HepG2 (cell line): Measurements from ENCODE around the gene PRR35. TPM values are rescaled to one million over a fixed set of nuclear protein-coding genes. Genes with fewer than 3 reads are reported as not detected.

Source experiments
- AGO2 ChIP-seq: fragments of 200-400 bp; formaldehyde crosslinking; optimal IDR thresholded peaks from 2 replicates; pipeline ENCODE3; 2017; ENCODE audit warnings: mild to moderate bottlenecking, low read depth, low read length, moderate library complexity
- ARID2 ChIP-seq: sonication (generic); formaldehyde crosslinking; IDR thresholded peaks from 2 replicates; pipeline ENCODE4 v1.8.1; 2022; ENCODE audit warnings: mild to moderate bottlenecking, missing genetic modification reagents, borderline replicate concordance
- DRAP1 ChIP-seq: IDR thresholded peaks from 2 replicates; pipeline ENCODE4 v1.6.1; 2016; ENCODE audit warnings: missing genetic modification reagents, missing compliant biosample characterization
- FUBP1 ChIP-seq: sonication (generic); formaldehyde crosslinking; IDR thresholded peaks from 2 replicates; pipeline ENCODE4 v1.5.1; 2020; ENCODE audit warnings: missing genetic modification reagents, mild to moderate bottlenecking, borderline replicate concordance
- HDAC1 ChIP-seq: sonication (generic); formaldehyde crosslinking; IDR thresholded peaks from 2 replicates; pipeline ENCODE4 v1.5.1; 2020; ENCODE audit warnings: mild to moderate bottlenecking, missing genetic modification reagents
- KLF12 ChIP-seq: sonication (generic); formaldehyde crosslinking; IDR thresholded peaks from 2 replicates; pipeline ENCODE4 v1.4.0; 2020; ENCODE audit warnings: missing genetic modification reagents, borderline replicate concordance
- MXD1 ChIP-seq: sonication (generic); formaldehyde crosslinking; IDR thresholded peaks from 2 replicates; pipeline ENCODE4 v1.4.0; 2020; ENCODE audit warnings: mild to moderate bottlenecking, missing genetic modification reagents
- RAD21 ChIP-seq: fragments of 450-650 bp; formaldehyde crosslinking; IDR thresholded peaks from 2 replicates; pipeline ENCODE4 v1.5.0; 2020; ENCODE audit warnings: mild to moderate bottlenecking
- RAD51 ChIP-seq: fragments of 450-650 bp; IDR thresholded peaks from 2 replicates; pipeline ENCODE4 v1.6.1; 2016; ENCODE audit warnings: borderline replicate concordance
- SAP130 ChIP-seq: IDR thresholded peaks from 2 replicates; pipeline ENCODE4 v1.6.1; 2016; ENCODE audit warnings: low read depth
- SKI ChIP-seq: fragments of 450-650 bp; IDR thresholded peaks from one replicate; pipeline ENCODE4 v1.6.1; 2018; ENCODE audit warnings: mild to moderate bottlenecking; ENCODE audit not compliant: partially characterized antibody
- SMAD1 ChIP-seq: sonication (generic); formaldehyde crosslinking; IDR thresholded peaks from 2 replicates; pipeline ENCODE4 v1.4.0; 2020; ENCODE audit warnings: missing genetic modification reagents, low read depth, mild to moderate bottlenecking, borderline replicate concordance
- TERF1 ChIP-seq: sonication (generic); formaldehyde crosslinking; IDR thresholded peaks from 2 replicates; pipeline ENCODE4 v1.8.0; 2022; ENCODE audit warnings: mild to moderate bottlenecking, missing genetic modification reagents, moderate library complexity
- ZFX ChIP-seq: sonication (generic); formaldehyde crosslinking; IDR thresholded peaks from 2 replicates; pipeline ENCODE4 v1.4.0; 2020; ENCODE audit warnings: mild to moderate bottlenecking, low read depth, missing genetic modification reagents, moderate library complexity
- ZNF280B ChIP-seq: sonication (generic); formaldehyde crosslinking; IDR thresholded peaks from 2 replicates; pipeline ENCODE4 v1.5.0; 2020; ENCODE audit warnings: missing genetic modification reagents, mild to moderate bottlenecking, borderline replicate concordance
- ZNF383 ChIP-seq: sonication (generic); formaldehyde crosslinking; IDR thresholded peaks from 2 replicates; pipeline ENCODE4 v1.4.0; 2020; ENCODE audit warnings: missing genetic modification reagents, mild to moderate bottlenecking, borderline replicate concordance
- ZNF687 ChIP-seq: sonication (generic); formaldehyde crosslinking; IDR thresholded peaks from 2 replicates; pipeline ENCODE4 v1.5.1; 2020; ENCODE audit warnings: mild to moderate bottlenecking, missing genetic modification reagents, moderate library complexity
- ZNF768 ChIP-seq: sonication (generic); formaldehyde crosslinking; IDR thresholded peaks from 2 replicates; pipeline ENCODE4 v1.4.0; 2020; ENCODE audit warnings: missing genetic modification reagents
- ZNF777 ChIP-seq: sonication (generic); formaldehyde crosslinking; IDR thresholded peaks from 2 replicates; pipeline ENCODE4 v1.4.0; 2020; ENCODE audit warnings: missing genetic modification reagents
- polyA plus RNA-seq, 8 experiments: library from polyadenylated mRNA; depleted of rRNA in 3 of 8; stranded (reverse) in 7 of 8; unstranded in 1 of 8; fragments of >200 nt; fragmentation: Illumina TruSeq in 4 of 8; extraction: Trizol in 4 of 8; gene quantifications; 2 replicates each; pipeline versions ENCODE4 v1.2.1 to v1.2.3, GENCODE V29; 2011 to 2016; ENCODE audit warnings: low read depth in 4 of 8, missing spikeins in 1 of 8, mixed read lengths in 1 of 8; ENCODE audit not compliant: insufficient read depth in 1 of 8
- total RNA-seq, 5 experiments: library from RNA; depleted of rRNA; stranded (reverse); fragments of >200 nt; fragmentation: Illumina TruSeq; extraction: Trizol; gene quantifications; 2 replicates each; pipeline ENCODE4 v1.2.3, GENCODE V29; 2016; ENCODE audit warnings: low read depth in 1 of 5

PRR35 gene
- total and polyA plus RNA-seq, 2 of the 13 experiments (the other 11 are each of a cell fraction or from before 2014, with no cell fraction given) = 0.07 to 0.16 TPM

- TF ChIP-seq ZNF280B (CRISPR knock-in tag) (0 out of 2 replicates have a peak, but pooled peaks have one; percentile 21), DRAP1 (CRISPR knock-in tag) (no peak), SMAD1 (CRISPR knock-in tag) (0 out of 2 replicates have a peak, but pooled peaks have one; percentile 44), ZNF768 (CRISPR knock-in tag) (peak; percentile 37; the same call in 1 of the 2 replicates), TERF1 (0 out of 2 replicates have a peak, but pooled peaks have one; percentile 45), SAP130 (peak; percentile 41), SKI (peak; percentile 29), ARID2 (peak; percentile 31; the same call in 1 of the 2 replicates), RAD51 (no peak), KLF12 (CRISPR knock-in tag) (peak; percentile 31; the same call in 1 of the 2 replicates), RAD21 (CRISPR knock-in tag) (peak; percentile 50; the same call in 1 of the 2 replicates), HDAC1 (CRISPR knock-in tag) (peak; percentile 1; the same call in 1 of the 2 replicates), ZFX (CRISPR knock-in tag) (0 out of 2 replicates have a peak, but pooled peaks have one; percentile 47), MXD1 (CRISPR knock-in tag) (peak; percentile 39; the same call in 1 of the 2 replicates), ZNF777 (CRISPR knock-in tag) (0 out of 2 replicates have a peak, but pooled peaks have one; percentile 39), ZNF687 (peak; percentile 60), ZNF383 (CRISPR knock-in tag) (no peak), FUBP1 (CRISPR knock-in tag) (no peak), AGO2 (peak; percentile 44)
Measured at GRCh38 chr16:590188-590814, 30.1 kb downstream of the PRR35 start (continued).
